Neural progenitor cell (in vitro differentiated cells): ENCODE data around the gene PNLIPRP1. TPM values are rescaled to one million over a fixed set of nuclear protein-coding genes. Genes with fewer than 3 reads are reported as not detected.

ENCODE experiments used
- DNase-seq: peaks from one replicate; pipeline ENCODE4 v3.0.0-alpha.2; 2016; ENCODE audit warnings: low spot score
- H2AFZ ChIP-seq: fragments of 200-600 bp; sonication (generic); replicated peaks from 2 replicates; pipeline ENCODE4 v1.6.1; 2016; ENCODE audit warnings: antibody characterized with exemption
- H3F3A ChIP-seq: fragments of 200-600 bp; sonication (generic); 2 replicates; pipeline ENCODE4 v1.6.1; 2016; ENCODE audit warnings: antibody characterized with exemption, low read depth
- H3K27ac ChIP-seq: fragments of 200-600 bp; sonication (generic); 2 replicates; pipeline ENCODE4 v1.5.1; 2016; ENCODE audit warnings: mild to moderate bottlenecking
- H3K27me3 ChIP-seq: fragments of 200-600 bp; sonication (generic); 2 replicates; pipeline ENCODE4 v1.6.1; 2016; ENCODE audit warnings: mild to moderate bottlenecking, moderate library complexity
- H3K36me3 ChIP-seq: fragments of 200-600 bp; sonication (generic); 2 replicates; pipeline ENCODE4 v1.5.1; 2016
- H3K4me1 ChIP-seq: fragments of 200-600 bp; sonication (generic); 2 replicates; pipeline ENCODE4 v1.6.1; 2016; ENCODE audit warnings: mixed run types
- H3K4me2 ChIP-seq: fragments of 200-600 bp; sonication (generic); 2 replicates; pipeline ENCODE4 v1.6.1; 2016
- H3K4me3 ChIP-seq: fragments of 200-600 bp; sonication (generic); 2 replicates; pipeline ENCODE4 v1.5.1; 2016
- H3K79me2 ChIP-seq: fragments of 200-600 bp; sonication (generic); 2 replicates; pipeline ENCODE4 v1.6.1; 2016; ENCODE audit warnings: low read depth
- H3K9ac ChIP-seq: fragments of 200-600 bp; sonication (generic); 2 replicates; pipeline ENCODE4 v1.6.1; 2016
- H3K9me3 ChIP-seq: fragments of 200-600 bp; sonication (generic); 2 replicates; pipeline ENCODE4 v1.5.1; 2016; ENCODE audit warnings: low read depth
- H4K20me1 ChIP-seq: fragments of 200-600 bp; sonication (generic); 2 replicates; pipeline ENCODE4 v1.6.1; 2016; ENCODE audit warnings: low read depth
- H3K27ac Mint-ChIP-seq: 3 replicates; pipeline ENCODE4 v1.8.0; 2021; ENCODE audit warnings: mixed read lengths
- H3K27me3 Mint-ChIP-seq: 2 replicates; pipeline ENCODE4 v1.8.0; 2022; ENCODE audit warnings: low read depth, mild to moderate bottlenecking, inconsistent platforms, moderate library complexity, mixed read lengths; ENCODE audit not compliant: insufficient read depth
- H3K36me3 Mint-ChIP-seq: 3 replicates; pipeline ENCODE4 v1.8.0; 2021; ENCODE audit warnings: mixed read lengths
- H3K4me1 Mint-ChIP-seq: 3 replicates; pipeline ENCODE4 v1.8.0; 2021; ENCODE audit warnings: mixed read lengths
- H3K4me3 Mint-ChIP-seq: 3 replicates; pipeline ENCODE4 v1.8.0; 2021; ENCODE audit warnings: mild to moderate bottlenecking, moderate library complexity, mixed read lengths
- H3K9me3 Mint-ChIP-seq: 3 replicates; pipeline ENCODE4 v1.8.0; 2020; ENCODE audit warnings: mixed read lengths
- EZH2 ChIP-seq: fragments of 200-600 bp; sonication (generic); IDR thresholded peaks from 2 replicates; pipeline ENCODE4 v1.6.1; 2017; ENCODE audit warnings: antibody characterized with exemption, mild to moderate bottlenecking, moderate library complexity
- EZH2phosphoT487 ChIP-seq: fragments of 200-600 bp; sonication (generic); IDR thresholded peaks from 2 replicates; pipeline ENCODE4 v1.6.1; 2017; ENCODE audit warnings: antibody characterized with exemption
- total RNA-seq: library from RNA; depleted of rRNA; stranded (reverse); fragments of >200 nt; gene quantifications from 2 replicates; pipeline ENCODE4 v1.2.3, GENCODE V29; 2015; ENCODE audit warnings: low replicate concordance
- TF ChIP-seq, protein P1 (sequence below): fragments of 200-600 bp; sonication (generic); IDR thresholded peaks from 2 replicates; pipeline ENCODE4 v1.5.1; 2017; ENCODE audit warnings: antibody characterized with exemption, mild to moderate bottlenecking

Gene PNLIPRP1
- total RNA-seq, 1 donor from 2014 or later = not detected

DNA sequence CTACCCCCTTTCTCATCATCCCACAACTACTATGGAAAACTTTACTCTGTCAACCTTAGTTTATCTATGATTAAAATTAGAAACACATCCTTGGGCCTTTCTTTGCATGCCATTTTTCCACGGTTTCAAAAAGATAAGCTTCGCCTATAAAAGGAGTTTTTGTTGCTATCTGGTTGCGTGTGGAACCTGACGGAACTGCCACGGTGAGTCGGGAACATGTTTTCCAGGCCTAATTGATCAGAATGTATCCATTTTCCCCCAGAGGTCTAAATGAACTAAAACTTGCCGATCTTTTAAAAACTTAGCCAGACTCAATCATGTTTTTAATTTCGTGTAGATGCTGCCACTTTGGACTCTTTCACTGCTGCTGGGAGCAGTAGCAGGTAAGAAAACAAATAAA, 45.0 kb upstream of the PNLIPRP1 start, which contains the start of gene PNLIP:
TSS of gene PNLIP (plus strand) at position 176 of the 400 bp plus-strand sequence. CDS start at position 338, 162 bp downstream.
- no peaks in the 10 kb centered on the region for H3K27me3 Mint-ChIP-seq
- H3K9me3 Mint-ChIP-seq = no peaks in the 10 kb centered on the region
- no peaks in the 10 kb centered on the region for H4K20me1 ChIP-seq
- no peak within 1 kb of the TSS for H3K4me3 Mint-ChIP-seq
- no peak within 1 kb of the TSS for H3K27ac ChIP-seq
- H3K27me3 ChIP-seq = no peaks in the 10 kb centered on the region
- no peak within 1 kb of the TSS for H3K9ac ChIP-seq
- no peak for DNase-seq
- H2AFZ ChIP-seq = no peak within 1 kb of the TSS
- H3K4me1 Mint-ChIP-seq = no peaks in the 10 kb centered on the region
- no peaks in the 10 kb centered on the region for H3F3A ChIP-seq
- no peaks in the 10 kb centered on the region for H3K4me1 ChIP-seq
- H3K9me3 ChIP-seq = no peaks in the 10 kb centered on the region
- no peaks in the 10 kb centered on the region for H3K79me2 ChIP-seq
- no peaks in the 10 kb centered on the region for H3K36me3 ChIP-seq
- H3K4me2 ChIP-seq = no peak within 1 kb of the TSS
- no peaks in the 10 kb centered on the region for H3K36me3 Mint-ChIP-seq
- TF ChIP-seq EZH2 = no peak
- TF ChIP-seq, protein P1, sequence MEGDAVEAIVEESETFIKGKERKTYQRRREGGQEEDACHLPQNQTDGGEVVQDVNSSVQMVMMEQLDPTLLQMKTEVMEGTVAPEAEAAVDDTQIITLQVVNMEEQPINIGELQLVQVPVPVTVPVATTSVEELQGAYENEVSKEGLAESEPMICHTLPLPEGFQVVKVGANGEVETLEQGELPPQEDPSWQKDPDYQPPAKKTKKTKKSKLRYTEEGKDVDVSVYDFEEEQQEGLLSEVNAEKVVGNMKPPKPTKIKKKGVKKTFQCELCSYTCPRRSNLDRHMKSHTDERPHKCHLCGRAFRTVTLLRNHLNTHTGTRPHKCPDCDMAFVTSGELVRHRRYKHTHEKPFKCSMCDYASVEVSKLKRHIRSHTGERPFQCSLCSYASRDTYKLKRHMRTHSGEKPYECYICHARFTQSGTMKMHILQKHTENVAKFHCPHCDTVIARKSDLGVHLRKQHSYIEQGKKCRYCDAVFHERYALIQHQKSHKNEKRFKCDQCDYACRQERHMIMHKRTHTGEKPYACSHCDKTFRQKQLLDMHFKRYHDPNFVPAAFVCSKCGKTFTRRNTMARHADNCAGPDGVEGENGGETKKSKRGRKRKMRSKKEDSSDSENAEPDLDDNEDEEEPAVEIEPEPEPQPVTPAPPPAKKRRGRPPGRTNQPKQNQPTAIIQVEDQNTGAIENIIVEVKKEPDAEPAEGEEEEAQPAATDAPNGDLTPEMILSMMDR = no peak
- no peak for TF ChIP-seq EZH2phosphoT487
- H3K27ac Mint-ChIP-seq = no peak within 1 kb of the TSS
- H3K4me3 ChIP-seq = no peak within 1 kb of the TSS

DNA sequence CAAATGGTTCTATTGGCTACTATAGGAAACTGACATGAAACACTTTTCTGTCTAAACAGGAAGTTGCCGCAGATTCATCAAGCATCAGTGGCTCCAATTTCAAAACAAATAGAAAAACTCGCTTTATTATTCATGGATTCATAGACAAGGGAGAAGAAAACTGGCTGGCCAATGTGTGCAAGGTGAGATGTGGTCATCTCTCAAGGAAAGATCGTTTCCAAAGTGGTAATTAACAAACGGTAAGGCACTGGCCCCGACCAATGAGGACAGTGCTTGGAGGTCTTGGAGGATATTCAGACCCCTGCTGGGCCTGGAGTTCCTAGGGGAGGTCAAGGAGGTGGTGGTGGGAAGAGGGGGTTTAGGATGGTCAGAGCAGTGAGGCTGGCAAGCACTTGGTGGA, 42.5 kb upstream of the PNLIPRP1 start:
- Histone ChIP-seq H3K9ac (no peak overlapping the region), H3K4me1 (no peaks in the 10 kb centered on the region), H3K9me3 (no peaks in the 10 kb centered on the region), H3K4me3 (no peak overlapping the region), H3K27me3 (no peaks in the 10 kb centered on the region), H3K27ac (no peak overlapping the region), H2AFZ (no peak overlapping the region), H3F3A (no peaks in the 10 kb centered on the region), H3K36me3 (no peaks in the 10 kb centered on the region), H4K20me1 (no peaks in the 10 kb centered on the region), H3K4me2 (no peak overlapping the region), H3K79me2 (no peaks in the 10 kb centered on the region)
- no peaks in the 10 kb centered on the region for H3K36me3 Mint-ChIP-seq
- no peak overlapping the region for H3K4me3 Mint-ChIP-seq
- peaks cover 2% of the 10 kb centered on the region for H3K27me3 Mint-ChIP-seq
- TF ChIP-seq, protein P1 = no peak
- no peak for TF ChIP-seq EZH2phosphoT487
- no peak for TF ChIP-seq EZH2
- no peaks in the 10 kb centered on the region for H3K9me3 Mint-ChIP-seq
- H3K4me1 Mint-ChIP-seq = no peaks in the 10 kb centered on the region
- H3K27ac Mint-ChIP-seq = no peak overlapping the region
- no peak for DNase-seq

DNA sequence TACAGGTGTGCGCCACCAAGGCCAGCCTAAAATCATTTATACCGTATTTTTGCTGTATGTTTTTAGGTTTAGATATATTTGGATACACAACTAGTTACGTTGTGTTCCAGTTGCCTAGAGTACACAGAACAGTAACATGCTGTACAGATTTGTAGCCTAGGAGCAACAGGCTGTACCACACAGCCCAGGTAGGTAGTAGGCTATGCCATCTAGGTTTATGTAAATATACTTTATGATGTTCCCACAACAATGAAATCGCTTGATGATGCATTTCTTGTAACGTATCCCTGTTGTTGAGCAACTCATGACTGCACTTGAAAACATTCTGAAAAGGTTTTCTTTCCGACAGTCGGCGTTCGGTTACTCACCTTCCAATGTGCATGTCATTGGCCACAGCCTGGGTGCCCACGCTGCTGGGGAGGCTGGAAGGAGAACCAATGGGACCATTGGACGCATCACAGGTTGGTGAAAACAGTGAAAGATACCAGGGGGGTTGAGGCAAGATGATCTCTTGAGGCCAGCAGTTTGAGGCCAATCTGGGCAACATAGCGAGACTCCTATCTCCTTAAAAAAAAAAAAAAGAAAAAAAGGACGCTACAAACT, 37.3 kb upstream of the PNLIPRP1 start:
- Histone ChIP-seq H3K4me3 (no peak overlapping the region), H3F3A (no peaks in the 10 kb centered on the region), H3K9ac (no peak overlapping the region), H3K4me2 (no peak overlapping the region), H3K79me2 (no peaks in the 10 kb centered on the region), H3K36me3 (no peaks in the 10 kb centered on the region), H4K20me1 (no peaks in the 10 kb centered on the region), H2AFZ (no peak overlapping the region), H3K27ac (no peak overlapping the region), H3K27me3 (no peaks in the 10 kb centered on the region), H3K4me1 (no peaks in the 10 kb centered on the region), H3K9me3 (no peaks in the 10 kb centered on the region)
- peaks cover 2% of the 10 kb centered on the region for H3K27me3 Mint-ChIP-seq
- H3K4me3 Mint-ChIP-seq = no peak overlapping the region
- no peaks in the 10 kb centered on the region for H3K36me3 Mint-ChIP-seq
- no peaks in the 10 kb centered on the region for H3K9me3 Mint-ChIP-seq
- no peak for TF ChIP-seq EZH2
- no peak for TF ChIP-seq EZH2phosphoT487
- TF ChIP-seq, protein P1 = no peak
- no peaks in the 10 kb centered on the region for H3K4me1 Mint-ChIP-seq
- no peak for DNase-seq
- no peak overlapping the region for H3K27ac Mint-ChIP-seq
